HL-60/S4 treated with phorbol 12-myristate 13-acetate at 8.2 ng/mL for 4 days and 3 days (cell line): ENCODE results near the gene TBC1D22A.

Source experiments
- in situ Hi-C: fragments of 300-500 bp; cut with MboI; formaldehyde crosslinking; loops from 2 replicates; pipeline ENCODE4 v1.15.0; 2022; ENCODE audit warnings: low sequenced_read_pairs

The TBC1D22A gene

DNA sequence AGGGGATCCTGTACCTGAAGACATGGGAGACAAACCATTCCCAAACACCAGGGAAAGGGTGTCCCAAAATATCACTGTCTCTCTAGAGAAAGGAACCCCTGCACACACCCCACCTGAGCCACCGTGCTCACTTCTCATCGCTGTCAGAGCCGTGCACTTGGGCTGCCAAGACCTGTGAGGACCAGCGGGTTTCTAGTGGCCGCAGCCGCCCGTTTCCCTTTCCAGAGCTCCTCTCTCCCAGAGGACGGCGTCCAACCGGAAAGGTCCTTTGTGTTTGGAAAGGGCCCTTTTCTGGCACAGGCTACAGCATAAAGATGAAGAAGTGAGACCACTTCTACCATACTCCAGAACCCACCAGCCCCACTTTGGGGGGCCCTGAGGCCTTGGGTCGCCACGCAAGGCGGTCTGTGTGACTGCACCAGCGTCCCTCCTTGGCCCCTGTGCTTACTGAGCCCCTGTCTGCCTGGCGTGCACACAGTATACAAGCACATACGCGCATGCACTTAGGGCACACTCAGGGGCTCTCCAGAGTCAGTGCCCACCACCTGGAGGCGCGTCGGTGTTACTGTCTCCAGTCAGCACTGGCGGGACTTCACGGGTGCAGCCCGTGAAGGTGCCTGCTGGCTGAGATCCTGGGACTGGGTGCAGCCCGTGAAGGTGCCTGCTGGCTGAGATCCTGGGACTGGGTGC lies 381.8 kb downstream of the TBC1D22A start:
- in situ Hi-C loops = no loop called here

DNA sequence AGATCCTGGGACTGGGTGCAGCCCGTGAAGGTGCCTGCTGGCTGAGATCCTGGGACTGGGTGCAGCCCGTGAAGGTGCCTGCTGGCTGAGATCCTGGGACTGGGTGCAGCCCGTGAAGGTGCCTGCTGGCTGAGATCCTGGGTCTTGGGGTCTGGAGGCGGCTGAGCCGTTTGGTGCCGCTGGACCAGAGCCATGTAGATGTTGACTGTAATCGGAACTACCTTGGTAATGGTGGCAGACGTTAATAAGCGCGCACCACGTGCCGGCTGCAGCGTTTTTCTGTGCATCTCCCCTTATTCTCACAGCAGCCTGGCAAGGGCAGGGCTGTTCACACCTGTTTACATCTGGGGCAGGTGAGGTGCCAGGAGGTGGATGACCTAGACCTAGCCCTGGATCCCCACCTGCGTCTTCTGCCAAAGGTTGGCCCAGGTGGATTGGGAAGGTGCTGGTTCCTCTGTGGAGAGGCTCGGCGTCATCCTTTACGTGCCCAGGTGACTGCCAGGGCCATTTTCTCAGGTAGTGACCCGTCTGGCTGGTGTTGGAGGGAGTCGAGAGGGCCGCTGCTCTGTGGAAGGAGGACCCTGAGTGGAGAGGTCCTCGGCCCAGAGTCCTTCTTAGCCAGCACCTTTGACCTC lies 382.5 kb downstream of the TBC1D22A start:
- in situ Hi-C loops = no loop called here

DNA sequence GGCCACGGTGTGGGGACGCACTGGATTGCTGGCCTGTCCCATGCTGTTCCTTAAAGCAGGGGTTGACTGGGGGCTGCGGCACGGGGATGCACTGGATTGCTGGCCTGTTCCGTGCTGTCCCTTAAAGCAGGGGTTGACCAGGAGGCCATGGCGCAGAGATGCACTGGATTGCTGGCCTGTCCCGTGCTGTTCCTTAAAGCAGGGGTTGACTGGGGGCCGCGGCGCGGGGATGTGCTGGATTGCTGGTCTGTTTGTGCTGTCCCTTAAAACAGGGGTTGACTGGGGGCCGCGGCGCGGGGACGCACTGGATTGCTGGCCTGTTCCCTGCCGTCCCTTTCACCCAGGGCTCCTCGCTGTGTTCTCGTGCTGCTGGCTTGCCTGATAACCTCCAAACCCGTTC lies 383.4 kb downstream of the TBC1D22A start:
- in situ Hi-C loops = no loop called here

DNA sequence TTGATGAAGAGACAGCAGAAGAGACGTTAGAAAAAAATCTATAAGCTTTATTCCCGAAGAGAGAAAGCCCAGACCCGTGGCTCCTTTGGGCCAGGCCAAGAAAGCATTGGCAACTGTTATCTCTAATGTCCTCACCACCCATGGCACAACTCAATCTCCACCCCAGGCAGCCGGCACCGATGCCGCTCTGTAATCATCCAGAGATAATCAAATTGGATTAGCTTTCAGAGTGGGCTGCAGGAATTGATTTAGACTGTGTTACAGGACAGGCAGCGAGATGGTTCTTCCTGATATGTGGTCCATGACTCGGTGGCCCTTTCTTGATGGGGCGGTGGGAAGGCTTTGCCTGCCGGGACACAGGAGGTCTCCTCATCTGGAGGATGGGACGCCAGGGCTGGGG lies 383.9 kb downstream of the TBC1D22A start:
- in situ Hi-C loops = no loop called here

DNA sequence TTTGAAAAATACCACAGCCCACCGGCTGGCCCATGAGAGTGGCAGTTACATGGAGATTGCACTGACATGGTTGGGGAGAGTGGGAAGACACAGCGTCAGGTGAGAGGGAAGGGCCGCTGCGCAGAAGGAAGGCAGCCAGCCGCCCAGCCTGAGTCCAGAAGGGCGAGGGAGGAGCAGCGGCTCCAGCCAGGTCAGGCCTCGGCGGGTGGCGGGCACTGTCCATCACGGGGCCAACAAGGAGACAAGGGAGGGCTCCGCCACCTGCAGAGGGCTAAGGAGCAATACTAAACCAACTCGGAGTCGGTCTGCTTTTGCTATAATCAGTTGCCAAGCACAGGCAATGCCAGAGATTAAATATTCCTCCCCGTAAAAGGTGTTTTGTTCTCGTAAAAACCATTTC lies 384.5 kb downstream of the TBC1D22A start:
- in situ Hi-C loops = no loop called here

DNA sequence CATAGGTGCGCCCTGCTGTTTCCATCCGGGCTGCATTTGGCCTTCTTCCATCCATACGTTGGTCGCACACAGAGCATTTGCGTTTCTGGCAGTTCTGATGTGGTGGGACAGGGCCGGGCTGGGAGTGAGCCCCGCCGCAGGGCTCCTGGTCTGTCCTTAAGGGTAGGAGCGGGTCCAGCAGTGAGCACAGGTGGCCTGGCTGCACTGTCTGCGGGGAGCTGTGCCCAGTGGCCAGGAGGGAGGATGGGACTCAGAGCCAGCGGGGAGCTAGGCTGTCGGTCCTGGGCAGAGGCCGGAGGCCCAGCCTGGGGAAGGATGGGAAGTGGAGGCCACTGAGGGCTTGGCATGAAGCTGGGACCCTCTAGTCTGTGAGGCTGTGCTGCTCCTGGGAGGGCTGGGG lies 385.1 kb downstream of the TBC1D22A start:
- in situ Hi-C loops = no loop called here

DNA sequence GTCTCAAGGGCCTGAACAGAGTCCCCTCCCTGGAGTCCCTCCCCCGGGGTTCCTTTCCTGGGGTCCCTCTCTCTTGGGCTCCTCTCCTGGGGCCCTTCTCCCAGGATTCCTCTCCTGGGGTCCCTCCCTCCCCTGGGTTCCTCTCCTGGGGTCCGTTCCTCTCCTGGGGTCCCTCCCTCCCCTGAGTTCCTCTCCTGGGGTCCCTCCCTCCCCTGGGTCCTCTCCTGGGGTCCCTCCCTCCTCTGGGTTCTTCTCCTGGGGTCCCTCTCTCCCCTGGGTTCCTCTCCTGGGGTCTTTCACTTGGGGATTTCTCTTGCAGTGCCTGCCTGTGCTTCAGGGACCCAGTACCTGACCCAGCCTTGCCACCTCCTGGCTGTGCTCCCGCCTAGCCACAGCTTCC lies 386.1 kb downstream of the TBC1D22A start:
- in situ Hi-C loops = no loop called here

DNA sequence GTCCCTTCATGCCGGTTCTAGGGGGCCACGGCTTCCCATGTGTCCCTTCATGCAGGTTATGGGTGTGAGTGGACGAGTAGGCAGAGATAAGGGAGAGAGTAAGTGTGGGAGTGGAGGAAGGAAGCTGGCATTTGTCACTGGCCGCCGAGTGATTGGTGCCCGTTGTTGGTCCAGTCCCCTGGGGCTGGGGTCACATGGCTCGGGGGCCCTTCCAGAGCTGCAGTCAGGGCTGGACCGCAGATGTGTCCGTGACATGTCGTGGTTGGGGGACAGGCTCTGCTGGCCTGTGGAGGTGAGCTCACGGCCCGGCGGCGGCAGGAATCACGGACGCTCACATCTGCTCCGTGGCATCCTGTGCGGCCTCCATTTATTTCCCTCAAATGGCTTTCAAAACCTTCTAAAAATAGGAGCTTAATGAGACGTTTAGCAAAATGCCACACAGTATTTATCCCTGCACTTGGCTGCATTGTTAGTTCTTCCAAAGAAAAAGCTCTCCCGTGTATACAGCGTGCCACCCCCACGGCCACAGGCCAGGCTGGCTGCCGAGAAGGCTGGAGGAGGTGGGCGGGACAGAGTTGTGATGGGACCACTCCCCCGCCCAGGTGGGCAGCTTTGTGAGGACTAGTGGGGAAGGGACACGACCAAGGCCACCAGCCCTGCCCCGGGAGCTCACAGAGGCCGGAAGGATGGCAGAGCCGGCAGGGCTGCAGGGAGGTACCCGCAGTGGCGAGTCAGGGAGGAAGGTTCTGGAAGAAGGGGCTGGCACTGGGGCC lies 386.7 kb downstream of the TBC1D22A start:
- in situ Hi-C loops = no loop called here

DNA sequence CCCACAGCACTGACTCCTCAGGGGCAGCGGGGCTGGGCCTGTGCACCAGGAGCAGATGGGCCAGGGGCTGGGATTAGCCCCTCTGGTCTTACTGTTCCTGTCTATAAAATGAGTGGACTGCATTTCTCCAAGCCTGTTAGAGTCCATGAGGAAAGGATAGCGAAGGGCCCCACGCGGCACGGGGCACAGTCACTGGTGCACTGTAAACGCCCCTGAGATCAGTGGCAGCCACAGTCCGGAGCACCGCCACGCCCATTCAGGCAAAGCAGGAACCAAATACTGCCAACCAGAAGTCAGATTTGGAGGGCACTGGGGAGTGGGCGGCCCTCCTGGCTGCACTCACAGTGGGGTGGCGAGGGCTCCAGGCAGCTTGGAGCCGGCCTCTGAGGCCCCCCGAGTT lies 387.5 kb downstream of the TBC1D22A start:
- in situ Hi-C loops = no loop called here

DNA sequence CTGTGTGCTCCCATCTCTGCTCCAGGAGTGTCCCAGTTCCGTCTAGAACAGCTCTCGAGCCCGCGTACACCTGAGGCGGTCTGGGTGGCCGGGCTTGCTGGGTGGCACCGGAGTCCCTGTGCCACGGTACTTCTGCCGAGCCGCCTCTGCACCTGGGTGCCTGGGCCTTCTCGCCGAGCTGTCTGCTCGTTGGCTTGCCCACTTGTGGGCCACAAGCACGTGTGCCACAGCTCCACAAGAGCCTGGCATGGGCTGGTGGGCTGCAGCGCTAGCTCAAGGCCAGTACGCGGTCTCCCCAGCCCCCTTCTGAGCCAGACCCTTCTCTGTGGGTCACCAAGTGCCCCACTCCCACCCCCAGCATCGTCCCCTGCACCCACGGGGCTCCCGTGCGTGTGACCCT lies 388.0 kb downstream of the TBC1D22A start:
- in situ Hi-C loops = no loop called here

DNA sequence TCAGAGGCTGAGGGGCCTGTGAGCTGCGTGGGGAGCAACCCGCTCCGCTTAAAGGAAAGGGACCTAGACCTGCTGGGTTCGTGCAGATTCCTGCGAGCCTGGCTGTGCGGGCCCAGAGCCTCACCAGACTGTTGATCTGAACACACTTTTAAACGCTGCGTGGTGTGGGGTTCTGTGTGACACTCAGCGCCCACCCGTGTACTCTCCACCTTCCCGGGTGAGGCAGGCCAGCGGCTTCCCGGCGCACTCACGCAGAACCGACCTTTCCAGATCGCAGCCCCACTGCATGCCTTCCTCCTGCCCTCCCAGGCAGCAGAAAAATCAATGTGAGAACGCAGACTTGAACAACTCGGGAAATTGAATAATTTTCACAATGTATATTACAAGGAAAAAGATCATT lies 388.6 kb downstream of the TBC1D22A start:
- in situ Hi-C loops = no loop called here

DNA sequence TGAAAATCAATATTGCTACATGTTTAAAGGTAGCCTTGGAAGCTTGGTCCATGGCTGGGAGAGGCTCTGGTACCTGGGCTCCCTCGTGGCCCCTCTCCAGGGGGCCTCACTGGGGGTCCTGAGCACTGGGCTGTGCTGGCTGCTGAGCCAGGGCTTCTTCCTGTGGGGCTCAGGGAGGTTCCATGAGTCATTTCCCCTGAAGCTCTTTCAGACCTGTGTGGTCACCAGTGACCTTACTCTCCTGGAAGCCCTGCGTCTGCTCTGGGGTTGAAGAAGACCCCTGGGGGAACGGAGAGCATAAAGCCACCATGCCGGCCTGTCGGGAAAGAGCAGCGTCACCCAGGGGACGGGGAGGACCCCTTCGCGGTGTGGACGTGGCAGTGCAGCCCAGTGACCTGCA lies 389.0 kb downstream of the TBC1D22A start:
- in situ Hi-C loops = no loop called here

DNA sequence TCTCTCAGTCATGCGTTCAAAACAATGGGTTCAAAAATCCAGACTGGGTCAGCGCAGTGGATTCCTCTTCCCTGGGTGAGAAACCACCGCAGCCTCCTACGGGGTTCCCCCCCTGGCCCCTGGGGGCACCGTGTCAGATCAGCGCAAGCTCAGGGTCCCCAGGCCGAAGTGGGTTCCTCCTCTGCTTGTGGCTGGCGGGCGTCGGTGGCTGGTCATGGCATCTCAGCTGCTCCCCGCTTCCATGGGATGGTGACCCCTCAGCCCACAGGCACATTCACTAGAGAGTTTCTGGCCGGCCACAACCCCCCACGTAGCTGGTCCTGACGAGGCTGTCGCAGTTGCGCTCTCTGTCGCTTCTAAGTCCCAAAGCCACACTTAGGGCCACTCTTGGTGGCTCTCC lies 389.8 kb downstream of the TBC1D22A start:
- in situ Hi-C loops = no loop called here

DNA sequence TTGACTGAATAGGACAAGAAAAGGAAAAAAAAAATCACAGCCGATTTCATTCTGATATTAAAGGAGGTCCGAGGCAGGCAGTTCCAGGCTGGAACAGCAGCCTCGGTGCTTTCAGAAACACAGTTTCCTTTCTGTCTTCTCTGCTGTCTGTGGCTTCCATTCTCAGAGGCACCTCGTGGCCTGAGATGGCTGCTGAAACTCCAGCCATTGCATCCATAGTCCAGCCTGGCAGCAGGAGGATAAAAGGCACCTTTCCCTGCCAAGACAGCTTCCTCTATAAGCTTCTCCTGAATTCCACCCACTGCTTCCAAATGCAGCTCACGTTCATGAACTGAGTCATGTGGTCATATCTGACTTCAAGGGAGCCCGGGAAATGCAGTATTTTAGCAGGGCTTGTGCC lies 390.5 kb downstream of the TBC1D22A start:
- in situ Hi-C loops = no loop called here

DNA sequence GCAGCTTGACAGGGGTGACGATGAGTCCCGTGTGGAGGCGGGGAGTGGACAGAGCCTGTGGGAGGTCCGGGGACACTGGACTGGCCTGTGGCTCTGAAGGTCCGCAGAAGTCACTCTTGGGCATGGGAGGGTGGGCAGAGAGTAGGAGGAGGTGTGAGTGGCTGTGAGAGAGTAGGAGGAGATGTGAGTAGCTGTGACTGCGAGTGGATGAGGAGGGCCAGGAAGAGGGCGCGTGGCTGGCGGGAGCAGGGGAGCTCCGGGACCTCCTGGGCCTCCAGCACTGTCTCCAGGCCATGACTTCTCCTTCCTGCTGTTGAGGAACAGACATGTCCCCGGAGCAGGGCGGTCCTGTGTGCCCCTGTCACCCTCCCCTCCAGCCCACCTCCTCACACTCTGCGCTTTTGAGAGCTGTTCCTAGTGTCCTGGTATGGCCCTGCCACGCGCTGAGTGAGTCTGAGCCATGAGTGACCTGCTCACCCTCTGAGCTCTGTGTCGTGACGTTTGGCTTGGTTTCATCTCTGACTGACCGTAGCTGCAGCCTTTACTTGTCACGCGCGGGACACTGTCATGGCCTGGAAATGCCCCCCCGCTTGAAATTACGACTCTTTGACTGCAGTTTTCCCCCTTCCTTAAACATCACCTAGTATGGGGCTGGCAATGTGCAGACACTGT lies 391.5 kb downstream of the TBC1D22A start:
- in situ Hi-C loops = no loop called here

DNA sequence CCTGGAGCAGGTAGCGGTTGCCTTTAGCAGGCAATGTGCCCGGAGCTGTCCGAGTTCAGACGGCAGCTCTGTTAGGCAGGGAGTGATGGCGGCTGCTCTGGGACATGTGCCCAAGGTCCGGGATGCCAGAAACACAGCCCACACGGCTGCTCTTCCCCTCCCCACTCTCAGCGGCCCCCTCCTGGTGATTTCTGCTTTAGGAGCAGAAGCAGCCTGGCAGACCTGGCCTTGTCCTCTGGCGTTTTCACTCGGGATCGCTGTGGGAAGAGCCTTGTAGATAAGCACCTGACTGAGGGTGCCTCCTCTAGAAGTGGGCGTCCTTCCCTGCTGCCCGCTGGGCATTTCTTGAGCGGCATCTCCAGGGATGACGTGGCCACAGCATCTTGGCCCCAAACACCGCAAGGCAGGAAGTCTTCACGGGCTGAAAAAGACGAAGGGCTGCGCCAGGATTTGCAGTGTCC lies 392.2 kb downstream of the TBC1D22A start:
- in situ Hi-C loops = no loop called here

DNA sequence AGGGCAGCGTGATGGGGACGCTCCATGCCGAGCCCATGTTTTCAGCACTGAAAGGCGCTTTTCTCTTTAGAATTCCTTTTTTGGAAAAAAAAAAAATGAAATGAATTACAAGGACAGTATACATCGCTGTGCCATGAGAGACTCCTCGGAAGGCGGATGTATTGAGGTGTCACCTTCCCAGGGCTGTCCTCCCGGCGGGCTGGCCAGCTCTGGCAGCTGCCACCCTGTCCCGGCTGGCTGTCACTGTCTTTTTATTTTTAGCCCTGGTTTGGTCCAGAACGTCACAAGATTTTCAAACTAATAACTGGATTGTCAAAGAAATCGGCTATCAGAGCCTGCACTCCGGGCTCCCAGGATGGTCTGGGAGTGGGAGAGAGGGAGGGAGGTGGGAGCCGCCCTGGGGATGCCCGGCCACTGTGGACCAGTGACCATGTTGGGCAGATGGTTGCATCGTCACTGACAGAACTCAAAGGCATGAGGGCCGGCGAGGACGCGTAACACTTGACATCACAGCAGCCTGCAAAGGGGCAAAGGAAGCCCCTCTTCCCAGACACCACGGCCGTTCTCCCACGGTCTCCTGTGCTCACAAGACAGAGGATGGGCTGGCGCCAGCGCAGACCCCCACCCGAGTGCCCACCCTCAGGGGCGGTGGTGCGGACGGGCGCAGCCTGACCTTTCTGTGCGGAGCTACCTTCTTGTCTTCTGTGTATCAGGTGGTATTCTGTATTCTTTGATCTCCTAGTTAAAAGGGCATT lies 392.9 kb downstream of the TBC1D22A start:
- in situ Hi-C loops = no loop called here

DNA sequence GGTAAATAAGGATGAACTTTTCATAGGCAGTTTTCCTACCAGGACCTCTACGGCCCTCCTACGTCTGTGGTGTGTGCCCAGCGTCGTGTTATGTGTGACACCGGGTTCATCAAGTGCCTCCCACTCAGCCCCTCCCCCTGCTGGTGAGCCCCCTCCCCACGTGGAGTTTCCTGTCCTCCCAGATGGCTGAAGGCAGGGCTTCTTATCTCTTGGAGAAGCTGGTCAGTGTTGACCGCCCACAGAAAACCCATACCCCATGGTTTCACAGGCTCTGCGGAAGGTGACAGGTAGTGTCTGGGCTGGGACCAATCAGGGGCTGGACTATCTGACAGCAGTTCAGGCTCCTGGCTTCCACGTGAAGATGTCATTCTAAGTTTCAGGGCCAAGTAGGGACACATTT lies 393.5 kb downstream of the TBC1D22A start:
- in situ Hi-C loops = no loop called here

DNA sequence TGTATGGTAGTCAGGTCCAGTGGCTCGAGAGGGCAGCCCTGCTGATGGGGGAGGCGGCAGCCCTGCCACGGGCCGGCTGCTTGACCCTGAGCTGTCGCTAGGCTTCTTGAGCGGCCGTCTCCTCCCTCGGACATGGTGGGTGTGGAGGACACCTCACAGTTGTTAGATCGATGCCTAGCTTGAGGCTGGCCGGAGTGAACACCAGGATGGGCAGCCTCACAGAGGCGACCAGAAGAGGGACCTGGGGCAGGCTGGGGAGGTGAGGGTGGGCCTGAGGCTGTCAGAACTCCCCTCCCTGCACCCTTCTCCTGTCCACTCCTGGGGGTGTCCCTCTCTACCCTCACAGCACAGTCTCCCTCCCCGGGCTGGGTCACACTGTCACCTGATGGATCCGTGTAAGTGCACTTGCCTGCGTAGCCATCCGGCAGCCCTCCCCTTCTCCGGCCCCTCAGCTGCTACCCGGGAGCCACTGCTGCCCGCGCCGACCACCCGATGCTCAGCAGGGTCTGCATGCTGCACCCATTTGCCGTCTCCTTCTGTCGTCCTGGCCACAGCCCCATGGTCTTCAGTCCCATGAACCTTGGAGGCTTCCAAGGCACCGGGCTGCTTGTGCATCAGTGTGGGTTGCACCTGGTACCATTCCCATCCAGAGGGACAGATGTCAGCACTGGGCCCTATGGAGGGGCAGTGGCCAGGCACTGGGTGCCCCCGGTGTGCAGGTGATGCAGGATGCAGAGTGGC lies 394.1 kb downstream of the TBC1D22A start:
- in situ Hi-C loops = no loop called here

DNA sequence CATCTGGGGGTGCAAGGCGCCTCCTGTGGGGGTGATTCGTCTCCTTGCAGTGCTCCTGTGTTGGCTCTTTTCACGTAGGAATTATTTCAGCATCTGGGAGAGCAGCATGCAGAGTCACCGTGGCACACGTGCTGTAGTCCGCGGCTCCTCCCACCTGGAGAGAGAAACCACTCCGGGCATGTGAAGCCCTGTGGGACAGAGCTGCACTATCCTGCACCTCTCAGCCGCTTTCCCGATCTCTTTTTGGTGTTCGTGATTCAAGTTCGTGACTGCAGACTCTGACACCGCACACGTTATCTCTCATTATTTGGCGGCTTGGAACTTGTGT lies 394.6 kb downstream of the TBC1D22A start:
- in situ Hi-C loops = no loop called here
